Bone marrow (tissue), 2 donors: ENCODE data around the gene DDI2.
"Not testable (repeated sequence)": the region's sequence is repeated elsewhere in the genome, so short reads cannot be mapped to it uniquely, and the experiment has no call there.

Experiments
- DNase-seq, 2 donors: peaks; one replicate each; lab custom pipeline; 2025; lab: John Stamatoyannopoulos, UW

The DDI2 gene

GRCh38 chr1:15636436-15636835, 19.2 kb downstream of the DDI2 start:
- DNase-seq: no peak

- DNase-seq: no peak
These were observed 20.6 kb downstream of the DDI2 start for GRCh38 chr1:15637826-15638225.

GRCh38 chr1:15639262-15639661, 22.0 kb downstream of the DDI2 start:
- no peak for DNase-seq

GRCh38 chr1:15639931-15640330, 22.7 kb downstream of the DDI2 start:
- DNase-seq: no peak

- DNase-seq: no peak
These were observed 23.4 kb downstream of the DDI2 start for GRCh38 chr1:15640667-15641066.

- no peak for DNase-seq
These were observed 32.7 kb downstream of the DDI2 start for GRCh38 chr1:15649937-15650336.

GRCh38 chr1:15650433-15650832, 33.2 kb downstream of the DDI2 start:
- DNase-seq: no peak

- not testable (repeated sequence) for DNase-seq
These were observed 34.9 kb downstream of the DDI2 start for GRCh38 chr1:15652130-15652529.

- DNase-seq: no peak
These were observed 36.9 kb downstream of the DDI2 start for GRCh38 chr1:15654091-15654690.

GRCh38 chr1:15656464-15656863, 39.2 kb downstream of the DDI2 start:
- no peak for DNase-seq

- DNase-seq: no peak
These were observed 39.8 kb downstream of the DDI2 start for GRCh38 chr1:15657021-15657420.

- DNase-seq: no peak
These were observed 42.9 kb downstream of the DDI2 start for GRCh38 chr1:15660151-15660550.

GRCh38 chr1:15662477-15662876, 45.2 kb downstream of the DDI2 start:
- DNase-seq: no peak

- DNase-seq: no peak
These were observed 46.7 kb downstream of the DDI2 start for GRCh38 chr1:15663925-15664324.

GRCh38 chr1:15667362-15667761, 50.1 kb downstream of the DDI2 start:
- DNase-seq: no peak

- no peak for DNase-seq
These were observed 51.0 kb downstream of the DDI2 start for GRCh38 chr1:15668089-15668754.

GRCh38 chr1:15669074-15669473, 51.8 kb downstream of the DDI2 start:
- no peak for DNase-seq

GRCh38 chr1:15669864-15670263, 52.6 kb downstream of the DDI2 start:
- DNase-seq: no peak

- DNase-seq: no peak
These were observed 54.2 kb downstream of the DDI2 start for GRCh38 chr1:15671430-15671829.

- no peak for DNase-seq
These were observed 57.3 kb downstream of the DDI2 start for GRCh38 chr1:15674386-15675159.

- DNase-seq: no peak
These were observed 58.8 kb downstream of the DDI2 start for GRCh38 chr1:15676010-15676409.

GRCh38 chr1:15676688-15677661, 59.7 kb downstream of the DDI2 start:
- no peak for DNase-seq
